Effector memory CD4-positive, alpha-beta T cell (primary cell): ENCODE data around the gene ADAMTS2.

Experiments used
- DNase-seq, 3 donors: peaks; one replicate each; pipeline ENCODE4 v3.0.0-alpha.2; 2020
- H3K27ac ChIP-seq: 2 replicates; pipeline ENCODE4 v1.7.0; 2013; ENCODE audit warnings: mild to moderate bottlenecking, low read length, moderate library complexity; ENCODE audit not compliant: insufficient read depth, poor library complexity, severe bottlenecking
- H3K27me3 ChIP-seq: replicated peaks from 2 replicates; pipeline ENCODE4 v1.7.0; 2013; ENCODE audit warnings: mild to moderate bottlenecking, low read length; ENCODE audit not compliant: insufficient read depth, control insufficient read depth, poor library complexity, severe bottlenecking
- H3K36me3 ChIP-seq: 2 replicates; pipeline ENCODE4 v1.7.0; 2013; ENCODE audit warnings: mild to moderate bottlenecking, low read length, moderate library complexity; ENCODE audit not compliant: control insufficient read depth, insufficient read depth
- H3K4me1 ChIP-seq: 2 replicates; pipeline ENCODE4 v1.7.0; 2013; ENCODE audit warnings: low read length, mild to moderate bottlenecking; ENCODE audit not compliant: control insufficient read depth, insufficient read depth, poor library complexity, severe bottlenecking
- H3K4me3 ChIP-seq: 2 replicates; pipeline ENCODE4 v1.7.0; 2013; ENCODE audit warnings: low read length, low read depth, mild to moderate bottlenecking; ENCODE audit not compliant: insufficient read depth, poor library complexity, severe bottlenecking
- H3K9me3 ChIP-seq: 2 replicates; pipeline ENCODE4 v1.7.0; 2013; ENCODE audit warnings: mild to moderate bottlenecking, low read length, moderate library complexity; ENCODE audit not compliant: control insufficient read depth

Gene ADAMTS2

DNA sequence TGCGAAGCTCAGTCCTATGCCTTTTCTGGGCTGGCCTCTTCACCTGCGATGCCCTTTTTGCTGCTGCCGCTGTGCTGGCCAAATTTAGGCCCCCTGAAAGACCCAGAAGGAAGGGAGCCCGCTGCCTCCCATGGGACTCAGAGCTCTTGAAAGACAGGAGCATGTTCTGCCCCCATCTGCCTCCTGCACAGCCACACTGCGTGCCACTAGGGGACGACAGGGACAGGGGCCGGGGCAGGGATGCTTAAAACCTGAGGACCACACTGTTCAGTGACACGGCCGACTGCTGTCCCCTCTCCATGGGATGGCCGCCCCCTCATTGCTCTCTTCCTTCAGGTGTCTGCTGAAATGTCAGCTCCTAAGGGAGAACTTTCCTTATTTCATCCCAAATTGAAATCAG lies 132.4 kb downstream of the ADAMTS2 start:
- Histone ChIP-seq H3K36me3 (no peaks in the 10 kb centered on the region), H3K4me3 (no peak overlapping the region), H3K27me3 (peaks cover 3% of the 10 kb centered on the region), H3K27ac (no peak overlapping the region), H3K9me3 (no peaks in the 10 kb centered on the region), H3K4me1 (no peaks in the 10 kb centered on the region)
- no peak for DNase-seq

DNA sequence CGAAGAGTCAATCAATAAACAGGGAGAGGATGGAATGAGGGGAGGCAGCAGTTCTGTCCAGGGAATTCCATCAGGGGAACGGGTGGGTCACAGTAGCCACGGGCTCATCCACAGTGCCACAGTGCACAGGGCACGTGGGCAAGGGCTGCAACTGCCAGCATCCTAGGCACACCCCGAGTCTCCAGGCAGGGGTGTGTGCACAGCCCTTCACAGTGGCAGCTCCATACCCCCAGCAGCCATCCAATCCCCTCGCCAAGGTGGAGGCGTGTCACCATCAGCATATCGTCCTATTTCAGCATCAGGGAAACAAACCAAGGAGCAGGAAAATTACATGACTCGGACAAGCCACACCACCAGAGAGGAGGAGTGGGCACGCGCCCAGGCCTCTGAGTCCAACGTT lies 133.6 kb downstream of the ADAMTS2 start:
- Histone ChIP-seq H3K27me3 (peaks cover 3% of the 10 kb centered on the region), H3K4me3 (no peak overlapping the region), H3K4me1 (no peaks in the 10 kb centered on the region), H3K9me3 (no peaks in the 10 kb centered on the region), H3K36me3 (no peaks in the 10 kb centered on the region), H3K27ac (no peak overlapping the region)
- no peak for DNase-seq

DNA sequence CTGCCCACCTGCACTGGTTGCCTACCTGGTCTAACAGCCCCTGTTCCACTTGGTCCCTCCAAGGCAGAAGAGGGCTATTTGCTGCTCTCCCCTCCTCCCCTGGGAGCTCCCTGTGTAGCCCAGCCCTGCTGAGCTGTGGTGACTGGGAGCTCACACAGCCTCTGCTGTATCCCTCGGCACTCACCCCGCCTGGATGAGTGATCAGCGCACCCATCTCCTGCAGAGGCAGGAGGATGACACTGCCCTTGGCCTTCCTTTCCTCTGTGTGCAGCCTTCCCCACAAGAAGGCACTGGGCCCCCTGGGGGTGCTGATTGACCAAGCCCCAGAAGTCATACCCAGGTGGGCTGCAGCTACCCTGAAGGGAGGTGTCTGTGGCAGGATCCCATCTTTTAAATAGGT lies 134.2 kb downstream of the ADAMTS2 start:
- Histone ChIP-seq H3K27ac (no peak overlapping the region), H3K4me1 (no peaks in the 10 kb centered on the region), H3K9me3 (no peaks in the 10 kb centered on the region), H3K4me3 (no peak overlapping the region), H3K36me3 (no peaks in the 10 kb centered on the region), H3K27me3 (peaks cover 3% of the 10 kb centered on the region)
- DNase-seq: no peak

GRCh38 chr5:179210478-179210877 lies 134.8 kb downstream of the ADAMTS2 start:
- Histone ChIP-seq H3K36me3 (no peaks in the 10 kb centered on the region), H3K27ac (no peak overlapping the region), H3K27me3 (peaks cover 3% of the 10 kb centered on the region), H3K9me3 (no peaks in the 10 kb centered on the region), H3K4me3 (no peak overlapping the region), H3K4me1 (no peaks in the 10 kb centered on the region)
- no peak for DNase-seq

DNA sequence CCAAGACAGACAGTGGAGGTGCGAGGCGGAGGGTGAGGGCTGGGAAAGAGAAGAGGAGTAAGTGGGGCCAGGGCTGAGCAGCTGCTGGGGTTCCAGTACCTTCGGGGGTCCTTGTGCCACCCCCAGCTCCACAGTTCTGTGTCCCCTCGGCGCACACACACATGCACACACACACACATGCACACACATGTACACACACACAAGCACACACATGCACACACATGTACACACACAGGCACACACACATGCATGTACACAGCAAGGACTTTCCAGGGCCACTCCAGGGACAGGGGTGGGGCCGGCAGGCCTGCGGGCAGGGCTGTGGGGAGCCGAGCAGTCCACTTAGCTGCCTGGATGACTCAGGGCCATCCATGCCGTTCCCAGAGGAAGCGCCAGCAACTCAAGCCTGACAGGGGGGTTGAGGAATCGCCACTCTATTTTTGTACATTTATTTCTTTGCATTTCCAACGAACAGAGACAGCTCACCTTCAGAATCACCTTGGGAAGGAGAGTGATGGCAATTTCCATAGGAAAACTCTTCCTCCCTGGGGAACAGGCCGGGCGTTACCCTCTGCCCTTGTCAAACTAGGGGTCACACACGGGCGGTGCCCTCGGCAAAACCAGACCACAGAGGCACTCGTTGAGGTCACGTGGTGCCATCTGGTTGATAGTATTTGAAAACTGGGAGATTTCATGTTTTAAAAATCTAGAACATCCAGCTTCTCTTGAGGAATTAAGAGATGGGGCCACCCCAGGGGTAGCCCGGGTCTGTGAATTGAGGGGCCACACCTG lies 135.7 kb downstream of the ADAMTS2 start:
- Histone ChIP-seq H3K27ac (no peak overlapping the region), H3K4me3 (no peak overlapping the region), H3K27me3 (peaks cover 3% of the 10 kb centered on the region), H3K4me1 (no peaks in the 10 kb centered on the region), H3K36me3 (no peaks in the 10 kb centered on the region), H3K9me3 (no peaks in the 10 kb centered on the region)
- DNase-seq: no peak

DNA sequence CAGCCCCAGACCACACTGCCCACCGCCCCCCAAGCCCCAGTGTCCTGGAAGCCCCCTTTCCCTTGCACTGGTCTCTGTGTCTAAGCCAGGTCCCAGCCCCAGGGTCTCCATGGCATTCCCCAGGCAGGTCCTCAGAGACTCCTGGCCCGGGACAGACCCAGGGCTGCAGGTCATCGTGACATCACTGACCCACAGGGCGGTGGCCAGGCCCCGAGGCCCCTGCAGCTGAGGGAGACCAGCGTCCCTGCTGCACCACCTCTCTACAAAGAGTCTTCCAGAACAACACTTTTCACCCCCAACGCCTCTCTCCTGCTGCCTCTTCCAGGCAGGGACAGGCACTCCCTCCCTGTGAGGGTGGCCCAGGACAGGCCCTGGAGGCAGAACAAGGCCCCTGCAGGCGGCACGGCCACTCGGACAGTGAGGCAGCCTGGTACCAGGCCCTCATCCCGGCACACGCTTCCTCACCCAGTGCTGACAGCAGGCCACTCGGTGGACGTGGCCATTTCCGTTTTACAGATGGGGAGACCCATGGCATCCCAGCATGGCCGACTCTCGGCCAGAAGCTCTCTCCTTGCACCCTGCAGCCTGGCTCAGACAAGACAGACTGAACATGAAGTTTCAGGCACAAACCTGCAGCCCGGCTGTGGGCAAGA lies 136.4 kb downstream of the ADAMTS2 start:
- DNase-seq: no peak
- no peak overlapping the region for H3K4me3 ChIP-seq
- no peak overlapping the region for H3K27ac ChIP-seq
- no peaks in the 10 kb centered on the region for H3K4me1 ChIP-seq
- no peaks in the 10 kb centered on the region for H3K36me3 ChIP-seq
- no peaks in the 10 kb centered on the region for H3K9me3 ChIP-seq
- peaks cover 3% of the 10 kb centered on the region for H3K27me3 ChIP-seq

DNA sequence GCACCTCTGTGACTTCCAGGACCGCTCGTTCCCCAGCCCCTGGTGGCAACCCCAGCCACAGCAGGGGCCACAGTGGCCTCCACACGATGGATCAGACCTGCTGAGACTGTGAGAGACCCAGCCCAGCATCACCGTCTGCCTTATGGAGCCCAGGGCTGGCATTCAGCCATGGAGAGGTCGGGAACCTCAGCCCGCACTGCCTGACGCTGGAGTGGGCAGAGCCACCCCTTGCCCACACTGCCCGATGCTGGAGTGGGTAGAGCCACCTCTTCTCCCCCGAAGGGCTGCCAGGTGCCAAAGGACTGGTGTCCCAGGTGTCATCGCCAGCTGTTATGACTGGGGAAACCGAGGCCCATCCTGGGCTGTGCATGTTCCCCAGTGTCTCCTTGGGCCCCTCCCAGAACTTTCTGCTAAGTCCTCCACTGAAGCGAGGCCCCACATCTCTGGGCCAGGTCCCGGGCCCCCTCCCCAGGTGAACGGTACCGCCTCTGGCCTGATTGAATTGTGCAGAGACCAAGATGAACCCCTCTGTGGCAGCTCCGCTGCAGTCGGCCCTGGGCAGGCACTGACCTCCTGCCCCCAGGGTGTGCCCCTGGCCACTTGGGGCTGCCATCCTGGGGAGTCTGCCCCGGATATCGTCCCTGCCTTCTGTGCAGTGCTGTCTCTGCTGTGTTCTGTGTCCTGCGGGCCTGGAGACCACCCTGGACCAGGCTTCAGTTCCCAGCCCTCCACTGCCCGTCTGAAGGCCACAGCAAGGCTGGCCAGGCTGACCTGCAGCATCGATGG lies 137.1 kb downstream of the ADAMTS2 start:
- H3K9me3 ChIP-seq: no peaks in the 10 kb centered on the region
- H3K36me3 ChIP-seq: no peaks in the 10 kb centered on the region
- H3K4me3 ChIP-seq: no peak overlapping the region
- H3K27ac ChIP-seq: no peak overlapping the region
- no peaks in the 10 kb centered on the region for H3K4me1 ChIP-seq
- no peak for DNase-seq
- H3K27me3 ChIP-seq: peaks cover 3% of the 10 kb centered on the region

DNA sequence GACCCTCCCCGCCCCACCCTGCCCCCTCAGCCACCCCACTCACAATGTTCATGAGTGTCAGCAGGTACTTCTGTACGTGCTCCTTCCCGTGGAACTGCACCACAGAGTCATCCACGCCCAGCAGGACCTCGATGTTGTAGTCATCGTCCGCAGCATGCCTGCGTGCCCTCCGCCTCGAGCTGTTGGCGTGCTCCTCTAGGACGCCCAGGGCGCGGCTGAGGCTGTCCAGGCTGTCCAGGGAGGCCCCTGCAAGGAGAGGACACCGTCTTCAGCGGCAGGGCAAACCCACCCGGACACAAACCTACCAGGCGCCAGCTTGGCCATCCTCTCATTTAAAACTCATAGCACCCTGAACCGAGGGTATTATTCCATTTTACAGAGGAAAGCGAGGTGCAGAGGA lies 137.8 kb downstream of the ADAMTS2 start:
- no peak overlapping the region for H3K4me3 ChIP-seq
- H3K27ac ChIP-seq: no peak overlapping the region
- H3K36me3 ChIP-seq: no peaks in the 10 kb centered on the region
- H3K9me3 ChIP-seq: no peaks in the 10 kb centered on the region
- H3K4me1 ChIP-seq: no peaks in the 10 kb centered on the region
- H3K27me3 ChIP-seq: peaks cover 3% of the 10 kb centered on the region
- DNase-seq: no peak

DNA sequence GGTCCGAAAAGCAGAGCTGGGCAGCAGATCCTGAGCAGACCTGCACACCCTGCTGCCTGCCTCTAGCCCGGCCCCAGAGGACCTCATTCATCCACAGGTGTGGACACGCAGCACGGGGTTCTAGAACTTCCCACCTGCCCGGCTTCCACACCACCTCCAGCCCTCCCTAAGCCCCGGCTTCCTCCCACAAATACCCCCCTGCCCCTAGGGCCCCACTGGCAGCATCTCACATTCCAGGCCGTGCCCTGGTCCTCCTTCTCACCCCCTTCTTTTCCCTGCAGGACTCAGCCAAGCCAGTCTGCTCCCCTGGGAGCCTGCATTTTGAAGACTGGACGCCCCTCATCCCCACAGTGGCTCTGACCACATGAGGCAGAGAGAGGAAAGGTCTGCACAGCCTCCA lies 138.9 kb downstream of the ADAMTS2 start:
- Histone ChIP-seq H3K4me1 (no peaks in the 10 kb centered on the region), H3K27ac (no peak overlapping the region), H3K4me3 (no peak overlapping the region), H3K9me3 (no peaks in the 10 kb centered on the region), H3K27me3 (peaks cover 1% of the 10 kb centered on the region), H3K36me3 (no peaks in the 10 kb centered on the region)
- DNase-seq: no peak

DNA sequence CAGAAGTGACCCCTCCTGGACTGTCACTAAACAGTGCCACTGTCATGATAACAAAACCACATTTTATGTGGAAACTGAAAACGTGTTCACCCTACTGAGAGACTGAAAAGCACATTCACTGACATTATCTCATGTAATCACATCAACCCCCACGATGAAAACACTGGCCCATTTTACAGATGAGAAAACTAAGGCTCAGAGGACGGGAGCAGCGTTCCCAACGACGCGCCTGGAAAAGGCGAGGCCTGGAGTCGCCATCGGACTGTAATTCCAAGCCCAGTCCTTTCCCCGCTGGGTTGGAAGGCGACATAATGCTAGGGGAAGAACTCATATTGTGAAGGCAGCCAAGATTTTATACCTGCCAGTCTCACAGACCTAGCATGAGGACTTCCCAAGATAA lies 140.0 kb downstream of the ADAMTS2 start:
- Histone ChIP-seq H3K9me3 (no peaks in the 10 kb centered on the region), H3K27me3 (no peaks in the 10 kb centered on the region), H3K36me3 (no peaks in the 10 kb centered on the region), H3K4me3 (no peak overlapping the region), H3K27ac (no peak overlapping the region), H3K4me1 (no peaks in the 10 kb centered on the region)
- no peak for DNase-seq
